H1 (cell line): Measurements from ENCODE around the gene AKR7A3. TPM values are rescaled to one million over a fixed set of nuclear protein-coding genes. Genes with fewer than 3 reads are reported as not detected.

Experiments
- CTCF ChIA-PET: fragments of 300-600 bp; sonication (Branson Sonifier 250); formaldehyde crosslinking; loops from one replicate; lab custom pipeline; 2021; ENCODE audit not compliant: partially characterized antibody; lab: Charles Lee
- POLR2A ChIA-PET: fragments of 300-600 bp; sonication (Branson Sonifier 250); formaldehyde crosslinking; loops from one replicate; lab custom pipeline; 2021; ENCODE audit warnings: inconsistent platforms; ENCODE audit not compliant: partially characterized antibody; lab: Charles Lee
- DNase-seq, 2 experiments: peaks; one replicate each; pipeline versions ENCODE4 v3.0.0 to v3.0.0-alpha.2; 2010 to 2022; ENCODE audit warnings: low spot score in 2 of 2, low read depth in 1 of 2, mixed read lengths in 1 of 2
- FAIRE-seq: peaks from 2 replicates; lab custom pipeline; 2011; peaks lifted over from hg19 to GRCh38; lab: Jason Lieb, UNC
- H2AFZ ChIP-seq: 2 replicates; pipeline ENCODE4 v1.8.1; 2012; ENCODE audit warnings: low read length, inconsistent platforms
- H2AK5ac ChIP-seq: 2 replicates; pipeline ENCODE4 v1.6.1; 2013; ENCODE audit warnings: low read depth, low read length
- H2BK120ac ChIP-seq: replicated peaks from 2 replicates; pipeline ENCODE3; 2013; ENCODE audit warnings: low read depth, low read length, inconsistent platforms
- H2BK12ac ChIP-seq: 2 replicates; pipeline ENCODE4 v1.6.1; 2013; ENCODE audit warnings: low read depth, low read length
- H2BK15ac ChIP-seq: 2 replicates; pipeline ENCODE4 v1.6.1; 2013; ENCODE audit warnings: low read length
- H2BK20ac ChIP-seq: 2 replicates; pipeline ENCODE4 v1.6.1; 2013; ENCODE audit warnings: low read length
- H2BK5ac ChIP-seq: 2 replicates; pipeline ENCODE4 v1.6.1; 2013; ENCODE audit warnings: low read depth, low read length
- H3K14ac ChIP-seq: 2 replicates; pipeline ENCODE4 v1.6.1; 2013; ENCODE audit warnings: inconsistent platforms; ENCODE audit not compliant: insufficient read length
- H3K18ac ChIP-seq: 2 replicates; pipeline ENCODE4 v1.6.1; 2013; ENCODE audit warnings: low read length; ENCODE audit errors: extremely low read depth
- H3K23ac ChIP-seq: 2 replicates; pipeline ENCODE4 v1.6.1; 2013; ENCODE audit warnings: inconsistent platforms; ENCODE audit not compliant: insufficient read length
- H3K23me2 ChIP-seq: 2 replicates; pipeline ENCODE4 v1.6.1; 2013; ENCODE audit warnings: low read depth, low read length
- H3K27ac ChIP-seq: 2 replicates; pipeline ENCODE4 v1.6.1; 2011; ENCODE audit warnings: low read depth, low read length, inconsistent platforms
- H3K27me3 ChIP-seq, 4 experiments: replicated peaks in 1 of 4; 1 replicate in 1 of 4; 2 replicates in 3 of 4; pipeline versions ENCODE4 v1.6.1 to v1.8.1; 2011 to 2013; ENCODE audit warnings: low read length in 3 of 4, mild to moderate bottlenecking in 3 of 4, inconsistent platforms in 2 of 4, mixed read lengths in 2 of 4, moderate library complexity in 1 of 4; ENCODE audit not compliant: control insufficient read depth in 3 of 4, insufficient read depth in 3 of 4; ENCODE audit errors: extremely low read depth in 1 of 4
- H3K36me3 ChIP-seq, 4 experiments: 2 replicates each; pipeline versions ENCODE4 v1.6.1 to v1.8.1; 2011 to 2013; ENCODE audit warnings: mild to moderate bottlenecking in 4 of 4, low read length in 3 of 4, moderate library complexity in 2 of 4, control low read depth in 1 of 4, inconsistent platforms in 1 of 4; ENCODE audit not compliant: insufficient read depth in 4 of 4, control insufficient read depth in 2 of 4
- H3K4ac ChIP-seq: replicated peaks from 2 replicates; pipeline ENCODE3; 2013; ENCODE audit warnings: low read length, low read depth, mixed read lengths, inconsistent platforms; ENCODE audit not compliant: insufficient read length
- H3K4me1 ChIP-seq, 4 experiments: replicated peaks in 1 of 4; 1 replicate in 1 of 4; 2 replicates in 3 of 4; pipeline versions ENCODE4 v1.6.1 to v1.8.1; 2011 to 2013; ENCODE audit warnings: low read length in 3 of 4, inconsistent platforms in 2 of 4, mixed read lengths in 1 of 4; ENCODE audit not compliant: insufficient read depth in 4 of 4, control insufficient read depth in 3 of 4
- H3K4me2 ChIP-seq, 2 experiments: 2 replicates each; pipeline versions ENCODE4 v1.6.1 to v1.8.1; 2011 to 2013; ENCODE audit warnings: low read depth in 2 of 2, low read length in 2 of 2, control low read depth in 1 of 2, inconsistent platforms in 1 of 2, mild to moderate bottlenecking in 1 of 2; ENCODE audit not compliant: insufficient read depth in 1 of 2
- H3K4me3 ChIP-seq, 4 experiments: fragments of 200-600, 300-600 bp in 1 of 4; sonication (generic), shearing (Covaris generic), sonication (Bioruptor Twin) in 1 of 4; 2 replicates each; pipeline versions ENCODE4 v1.5.1 to v1.8.1; 2011 to 2016; ENCODE audit warnings: low read length in 4 of 4, low read depth in 3 of 4, control low read depth in 2 of 4, inconsistent platforms in 2 of 4, mild to moderate bottlenecking in 2 of 4, mixed read lengths in 1 of 4, moderate library complexity in 1 of 4; ENCODE audit not compliant: insufficient read depth in 2 of 4; ENCODE audit errors: extremely low read depth in 1 of 4
- H3K56ac ChIP-seq: replicated peaks from 2 replicates; pipeline ENCODE3; 2013; ENCODE audit warnings: low read depth, mild to moderate bottlenecking, mixed read lengths, low read length, inconsistent platforms; ENCODE audit not compliant: insufficient read length
- H3K79me1 ChIP-seq: 2 replicates; pipeline ENCODE4 v1.6.1; 2013; ENCODE audit warnings: low read depth, low read length, control low read depth
- H3K79me2 ChIP-seq, 2 experiments: 2 replicates each; pipeline versions ENCODE4 v1.6.1 to v1.8.1; 2012 to 2013; ENCODE audit warnings: low read length in 2 of 2, mild to moderate bottlenecking in 2 of 2, inconsistent platforms in 1 of 2; ENCODE audit not compliant: insufficient read depth in 2 of 2, control insufficient read depth in 1 of 2
- H3K9ac ChIP-seq, 4 experiments: replicated peaks in 1 of 4; 1 replicate in 1 of 4; 2 replicates in 3 of 4; pipeline versions ENCODE4 v1.6.1 to v1.8.1; 2011 to 2013; ENCODE audit warnings: low read depth in 3 of 4, low read length in 3 of 4, control low read depth in 2 of 4, mild to moderate bottlenecking in 2 of 4, moderate library complexity in 2 of 4, inconsistent platforms in 1 of 4; ENCODE audit errors: extremely low read depth in 1 of 4
- H3K9me3 ChIP-seq, 2 experiments: 2 replicates each; pipeline versions ENCODE4 v1.6.1 to v1.8.1; 2012 to 2013; ENCODE audit warnings: mild to moderate bottlenecking in 2 of 2, moderate library complexity in 2 of 2, control low read depth in 1 of 2, inconsistent platforms in 1 of 2, low read depth in 1 of 2, low read length in 1 of 2, mixed read lengths in 1 of 2; ENCODE audit not compliant: insufficient read depth in 2 of 2
- H4K20me1 ChIP-seq, 2 experiments: replicated peaks in 1 of 2; 2 replicates each; pipeline versions ENCODE3 to v1.8.1; 2011 to 2013; ENCODE audit warnings: inconsistent platforms in 2 of 2, low read length in 2 of 2, mild to moderate bottlenecking in 1 of 2; ENCODE audit not compliant: insufficient read depth in 2 of 2, control insufficient read depth in 1 of 2
- H4K5ac ChIP-seq: 2 replicates; pipeline ENCODE4 v1.6.1; 2013; ENCODE audit warnings: low read length, low read depth, mixed read lengths, inconsistent platforms; ENCODE audit not compliant: insufficient read length
- H4K8ac ChIP-seq: 2 replicates; pipeline ENCODE4 v1.8.0; 2013; ENCODE audit warnings: mild to moderate bottlenecking, moderate library complexity, low read length, inconsistent platforms; ENCODE audit not compliant: insufficient read depth; ENCODE audit errors: extremely low read depth
- H4K91ac ChIP-seq: replicated peaks from 2 replicates; pipeline ENCODE3; 2013; ENCODE audit warnings: low read length, mixed read lengths, inconsistent platforms; ENCODE audit not compliant: insufficient read length
- CHD1 ChIP-seq: IDR thresholded peaks from 2 replicates; pipeline ENCODE4 v1.6.1; 2012; ENCODE audit warnings: low read depth, low read length, improper control_type of control experiment
- CTBP2 ChIP-seq: IDR thresholded peaks from 2 replicates; pipeline ENCODE4 v1.7.0; 2011; ENCODE audit warnings: borderline replicate concordance, mild to moderate bottlenecking, moderate library complexity, mixed read lengths, low read length; ENCODE audit not compliant: insufficient read depth, insufficient read length
- GTF2F1 ChIP-seq: IDR thresholded peaks from 2 replicates; pipeline ENCODE4 v1.6.1; 2012; ENCODE audit warnings: low read depth, low read length, improper control_type of control experiment, borderline replicate concordance
- HDAC6 ChIP-seq: IDR thresholded peaks from one replicate; pipeline ENCODE4 v1.7.1; 2012; ENCODE audit warnings: low read depth, mild to moderate bottlenecking, inconsistent platforms, low read length, moderate library complexity
- MAFK ChIP-seq: IDR thresholded peaks from 2 replicates; pipeline ENCODE4 v1.6.1; 2012; ENCODE audit warnings: low read depth, mild to moderate bottlenecking, improper control_type of control experiment, low read length
- RBBP5 ChIP-seq: IDR thresholded peaks from 2 replicates; pipeline ENCODE4 v1.7.1; 2012; ENCODE audit warnings: low read depth, mild to moderate bottlenecking, inconsistent platforms, low read length, moderate library complexity, borderline replicate concordance
- SIX5 ChIP-seq: IDR thresholded peaks from 2 replicates; pipeline ENCODE4 v1.6.1; 2011; ENCODE audit warnings: mild to moderate bottlenecking, low read depth, low read length
- TAF7 ChIP-seq: optimal IDR thresholded peaks from 2 replicates; pipeline ENCODE3; 2011; ENCODE audit warnings: low read depth, mild to moderate bottlenecking, inconsistent platforms, low read length, moderate library complexity, borderline replicate concordance
- WGBS, 2 experiments: shearing (Covaris generic) in 1 of 2; methylation state at CpG; one replicate each; pipeline versions ENCODE4 v1.1.6 to v1.1.7; 2013 to 2015; ENCODE audit warnings: low lambda C conversion rate in 2 of 2, mixed read lengths in 2 of 2, inconsistent platforms in 1 of 2, low coverage in 1 of 2, missing lambda C conversion rate in 1 of 2; ENCODE audit not compliant: insufficient replicate concordance in 2 of 2, insufficient coverage in 1 of 2, insufficient read length in 1 of 2; ENCODE audit errors: extremely low coverage in 1 of 2, missing lambda C conversion rate in 1 of 2; 5-methylcytosine and 5-hydroxymethylcytosine counted together
- polyA plus RNA-seq, 7 experiments: library from polyadenylated mRNA; depleted of rRNA in 3 of 7; stranded (reverse) in 5 of 7; unstranded in 2 of 7; fragments of >200 nt in 5 of 7; fragments of 200-250 nt in 2 of 7; gene quantifications; 1 replicate in 5 of 7; 2 replicates in 1 of 7; 4 replicates in 1 of 7; pipeline versions ENCODE4 v1.2.1 to v1.2.3, GENCODE V29; 2011 to 2013; ENCODE audit warnings: missing spikeins in 2 of 7, mixed read lengths in 2 of 7
- total RNA-seq: library from RNA; stranded (reverse); fragmentation: NEBNext Ultra II Directional; extraction: Animal tissue kit (Norgen Biotek cat#: 25700); gene quantifications from 2 replicates; pipeline ENCODE4 v1.2.1, GENCODE V29; 2021

AKR7A3 gene
- total and polyA plus RNA-seq, 2 of the 8 experiments (the other 6 are each of a cell fraction or from before 2014, with no cell fraction given) = 0.62 to 0.65 TPM

GRCh38 chr1:19338323-19338762, 49.8 kb upstream of the AKR7A3 start:
- Histone ChIP-seq H3K79me2 (no peaks in the 10 kb centered on the region), H3K36me3 (peaks cover 0 to 7% (median 2%) of the 10 kb centered on the region in 4 experiments; a peak in 3 of 8 replicates), H2BK12ac (peak overlapping the region; percentile 98), H2BK15ac (no peak overlapping the region), H2BK5ac (peak overlapping the region; percentile 89), H3K14ac (no peak overlapping the region), H4K8ac (peak overlapping the region; percentile 95), H2AK5ac (peak overlapping the region; percentile 26; the same call in 1 of the 2 replicates), H4K20me1 (peaks cover 5 to 7% of the 10 kb centered on the region in 2 experiments), H3K27ac (peak overlapping the region; percentile 79; the same call in 1 of the 2 replicates), H3K4me2 (peak overlapping the region; percentile 55 to 60), H4K5ac (peak overlapping the region; percentile 73), H2BK20ac (peak overlapping the region; percentile 62; the same call in 1 of the 2 replicates), H3K9ac (peak overlapping the region in 3 of 4 experiments; percentile 33 to 73 (median 38); a peak in 4 of 7 replicates), H3K79me1 (no peaks in the 10 kb centered on the region), H3K4ac (peak overlapping the region; percentile 63), H2AFZ (no peak overlapping the region; the same call in 1 of the 2 replicates), H3K27me3 (no peaks in the 10 kb centered on the region), H3K4me3 (peak overlapping the region in 1 of 4 experiments; percentile 43; a peak in 2 of 8 replicates), H3K23me2 (peaks cover 2% of the 10 kb centered on the region; the same call in 1 of the 2 replicates), H3K56ac (no peak overlapping the region), H3K9me3 (no peaks in the 10 kb centered on the region), H4K91ac (peak overlapping the region; percentile 45), H3K4me1 (peaks cover 0 to 15% (median 10%) of the 10 kb centered on the region in 4 experiments; a peak in 5 of 7 replicates), H3K23ac (no peak overlapping the region), H3K18ac (peak overlapping the region; percentile 80), H2BK120ac (no peak overlapping the region)
- POLR2A ChIA-PET = interaction anchor here (0.8 to 1.8 kb wide), 7 partner anchors 8 to 244 kb away, joined by 3 to 8 read pairs (median 4); partner anchors contain the start of genes EMC1 and MRTO4
- FAIRE-seq = peak; percentile 24
- WGBS, 2 experiments = 22% methylated on average over 24 of the region's 27 CpGs; no CpG with 5 or more reads in 1 of the 2 experiments
- peak; percentile 58 to 84 for DNase-seq
- CTCF ChIA-PET = interaction anchor here (0.8 to 5.1 kb wide), 14 partner anchors 11 to 338 kb away, joined by 3 to 25 read pairs (median 4); no protein-coding TSS in a partner anchor
- TF ChIP-seq RBBP5 = 0 out of 2 replicates have a peak, but pooled peaks have one; percentile 34
- TF ChIP-seq MAFK = no peak
- TF ChIP-seq HDAC6 = no peak
- TF ChIP-seq CTBP2 = no peak
- no peak for TF ChIP-seq SIX5
- peak; percentile 20 for TF ChIP-seq TAF7
- TF ChIP-seq CHD1 = no peak
- no peak; the same call in 1 of the 2 replicates for TF ChIP-seq GTF2F1
